Esophagus muscularis mucosa (tissue), 4 donors: ENCODE data around the gene LRPPRC. TPM values are rescaled to one million over a fixed set of nuclear protein-coding genes. Genes with fewer than 3 reads are reported as not detected.
"Not testable (repeated sequence)": the region's sequence is repeated elsewhere in the genome, so short reads cannot be mapped to it uniquely, and the experiment has no call there.

Experiments used
- DNase-seq: peaks from one replicate; pipeline ENCODE4 v3.0.0-alpha.2; 2017; ENCODE audit errors: extremely low spot score
- H3K27ac ChIP-seq, 4 donors: fragments of 200-600 bp; sonication (generic); replicated peaks in 1 of 4; 1 replicate in 3 of 4; 2 replicates in 1 of 4; pipeline ENCODE4 v1.5.1; 2016 to 2019; ENCODE audit warnings: mild to moderate bottlenecking in 1 of 4
- H3K27me3 ChIP-seq, 4 donors: fragments of 200-600 bp; sonication (generic); one replicate each; pipeline versions ENCODE4 v1.5.1 to v1.6.0; 2016 to 2019
- H3K36me3 ChIP-seq, 4 donors: fragments of 200-600 bp; sonication (generic); one replicate each; pipeline ENCODE4 v1.5.1; 2016 to 2019
- H3K4me1 ChIP-seq, 4 donors: fragments of 200-600 bp; sonication (generic); one replicate each; pipeline ENCODE4 v1.5.1; 2016 to 2019
- H3K4me3 ChIP-seq, 4 donors: fragments of 200-600 bp; sonication (generic); 1 replicate in 2 of 4; 2 replicates in 2 of 4; pipeline ENCODE4 v1.5.1; 2016 to 2019; ENCODE audit warnings: mild to moderate bottlenecking in 4 of 4, moderate library complexity in 1 of 4
- H3K9me3 ChIP-seq, 4 donors: fragments of 200-600 bp; sonication (generic); 1 replicate in 3 of 4; 2 replicates in 1 of 4; pipeline ENCODE4 v1.5.1; 2016 to 2019
- CTCF ChIP-seq, 3 experiments: fragments of 200-600 bp in 2 of 3; fragments of 450-650 bp in 1 of 3; sonication (generic) in 2 of 3; IDR thresholded peaks; one replicate each; pipeline ENCODE4 v1.5.1; 2017 to 2019; ENCODE audit warnings: antibody characterized with exemption in 3 of 3, mild to moderate bottlenecking in 2 of 3, moderate library complexity in 1 of 3
- EP300 ChIP-seq: sonication (generic); formaldehyde crosslinking; IDR thresholded peaks from one replicate; pipeline ENCODE4 v1.6.1; 2017; ENCODE audit warnings: antibody characterized with exemption
- POLR2A ChIP-seq: fragments of 450-650 bp; IDR thresholded peaks from one replicate; pipeline ENCODE4 v1.6.1; 2017; ENCODE audit warnings: antibody characterized with exemption, moderate library complexity, mild to moderate bottlenecking, low read depth
- POLR2AphosphoS5 ChIP-seq, 2 donors: sonication (generic); formaldehyde crosslinking; IDR thresholded peaks; one replicate each; pipeline ENCODE4 v1.6.1; 2017; ENCODE audit warnings: antibody characterized with exemption in 2 of 2
- WGBS: methylation state at CpG from one replicate; pipeline ENCODE4 v1.1.5; 2018; 5-methylcytosine and 5-hydroxymethylcytosine counted together
- intact Hi-C: fragments of 100-400 bp; cut with DNase I; formaldehyde crosslinking; loops from one replicate; pipeline ENCODE4 v1.15.1; 2023
- total RNA-seq, 4 donors: library from RNA; depleted of rRNA; stranded (reverse); fragments of >200 nt; gene quantifications; one replicate each; pipeline versions ENCODE4 v1.1.0 to v1.2.1, GENCODE V29; 2016

The LRPPRC gene
- total RNA-seq, 4 donors from 2014 or later, result 38.4 to 44.6 (median 43.0) TPM

- H3K4me1 ChIP-seq, result no peaks in the 10 kb centered on the region
- 51% methylated on average over 6 of the region's 6 CpGs for WGBS
- H3K27me3 ChIP-seq, result peaks cover 0 to 4% (median 0%) of the 10 kb centered on the region in 4 donors
- H3K27ac ChIP-seq, result no peak overlapping the region
- DNase-seq, result no peak
- H3K4me3 ChIP-seq, result no peak overlapping the region
- intact Hi-C loops, result no loop called here
- H3K9me3 ChIP-seq, result no peaks in the 10 kb centered on the region
- TF ChIP-seq POLR2AphosphoS5 (IDR thresholded peaks at IDR 0.05), result no peak
- no peak for TF ChIP-seq CTCF (IDR thresholded peaks at IDR 0.05)
- no peak for TF ChIP-seq EP300
- TF ChIP-seq POLR2A, result no peak
- no peaks in the 10 kb centered on the region for H3K36me3 ChIP-seq
Measured at GRCh38 chr2:44038277-44038676, 42.5 kb upstream of the LRPPRC start.

- 96% methylated on average over 2 of the region's 2 CpGs for WGBS
- TF ChIP-seq POLR2AphosphoS5 (IDR thresholded peaks at IDR 0.05) (no peak), EP300 (no peak), POLR2A (no peak), CTCF (IDR thresholded peaks at IDR 0.05) (no peak)
- Histone ChIP-seq H3K36me3 (no peaks in the 10 kb centered on the region), H3K27ac (no peak overlapping the region), H3K4me3 (no peak overlapping the region), H3K4me1 (no peaks in the 10 kb centered on the region), H3K9me3 (no peaks in the 10 kb centered on the region), H3K27me3 (peaks cover 0 to 5% (median 0%) of the 10 kb centered on the region in 4 donors)
- no peak for DNase-seq
- intact Hi-C loops, result no loop called here
Measured at GRCh38 chr2:44037221-44037620, 41.4 kb upstream of the LRPPRC start.

GRCh38 chr2:44033947-44034346, 38.2 kb upstream of the LRPPRC start:
- intact Hi-C loops, result no loop called here

GRCh38 chr2:44027076-44027475, 31.3 kb upstream of the LRPPRC start:
- intact Hi-C loops, H3K36me3 ChIP-seq, H3K27ac ChIP-seq, H3K9me3 ChIP-seq, H3K4me3 ChIP-seq, H3K27me3 ChIP-seq, DNase-seq, H3K4me1 ChIP-seq: not testable (repeated sequence)
- 86% methylated on average over 4 of the region's 4 CpGs for WGBS

More at GRCh38 chr2:44033947-44034346, 38.2 kb upstream of the LRPPRC start:
- no peak for DNase-seq
- Histone ChIP-seq H3K4me1 (no peaks in the 10 kb centered on the region), H3K27ac (no peak overlapping the region), H3K9me3 (no peaks in the 10 kb centered on the region), H3K4me3 (no peak overlapping the region), H3K36me3 (no peaks in the 10 kb centered on the region), H3K27me3 (peaks cover 0 to 6% (median 0%) of the 10 kb centered on the region in 4 donors)
- TF ChIP-seq POLR2AphosphoS5 (IDR thresholded peaks at IDR 0.05) (no peak), POLR2A (no peak), CTCF (IDR thresholded peaks at IDR 0.05) (no peak), EP300 (no peak)

GRCh38 chr2:44016282-44016681, 20.5 kb upstream of the LRPPRC start:
- Histone ChIP-seq H3K9me3 (no peaks in the 10 kb centered on the region), H3K36me3 (no peaks in the 10 kb centered on the region), H3K4me1 (no peaks in the 10 kb centered on the region), H3K27me3 (peaks cover 0 to 20% (median 0%) of the 10 kb centered on the region in 4 donors), H3K4me3 (no peak overlapping the region), H3K27ac (no peak overlapping the region)
- 28% methylated on average over 6 of the region's 6 CpGs for WGBS
- DNase-seq, result no peak
- intact Hi-C loops, result no loop called here
- TF ChIP-seq CTCF (IDR thresholded peaks at IDR 0.05) (no peak), POLR2A (no peak), POLR2AphosphoS5 (IDR thresholded peaks at IDR 0.05) (no peak), EP300 (no peak)
